ENCODE results near the gene PNPLA3. TPM values are rescaled to one million over a fixed set of nuclear protein-coding genes. Genes with fewer than 3 reads are reported as not detected.

The PNPLA3 gene
- total RNA-seq, 6 donors from 2014 or later: 0.59 to 6.3 (median 4.5) TPM

DNA sequence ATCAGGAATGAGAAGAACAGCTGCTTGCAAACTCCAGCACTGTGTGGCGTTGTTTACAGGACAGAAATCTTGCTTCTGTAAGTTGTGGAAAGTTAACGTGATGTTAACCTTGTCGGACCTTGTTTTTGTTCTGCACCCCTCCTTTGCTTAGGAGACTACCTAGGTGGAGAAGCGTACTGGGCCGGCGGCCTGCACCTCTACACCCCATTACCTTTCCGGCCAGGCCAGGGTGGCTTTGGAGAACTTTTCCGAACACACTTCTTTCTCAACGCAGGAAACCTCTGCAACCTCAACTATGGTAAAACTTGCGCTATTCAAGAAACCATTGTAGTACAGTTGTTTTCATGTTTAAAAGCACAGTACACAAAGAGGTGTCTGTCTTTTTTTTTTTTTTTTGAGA is 65.4 kb downstream of the PNPLA3 start:
- Histone ChIP-seq H3K4me3 (no peak overlapping the region), H3K27ac (no peak overlapping the region), H3K9me3 (no peaks in the 10 kb centered on the region), H3K36me3 (peaks cover 12 to 84% (median 69%) of the 10 kb centered on the region in 4 donors), H3K4me1 (peaks cover 0 to 8% (median 0%) of the 10 kb centered on the region in 4 donors), H3K27me3 (no peaks in the 10 kb centered on the region)
- WGBS, 2 donors: 95 to 98% methylated on average over 10 of the region's 10 CpGs
- DNase-seq (no peak), ATAC-seq (ENCODE audit: low FRiP score in 2 of 2) (no peak)
- TF ChIP-seq, protein P1, sequence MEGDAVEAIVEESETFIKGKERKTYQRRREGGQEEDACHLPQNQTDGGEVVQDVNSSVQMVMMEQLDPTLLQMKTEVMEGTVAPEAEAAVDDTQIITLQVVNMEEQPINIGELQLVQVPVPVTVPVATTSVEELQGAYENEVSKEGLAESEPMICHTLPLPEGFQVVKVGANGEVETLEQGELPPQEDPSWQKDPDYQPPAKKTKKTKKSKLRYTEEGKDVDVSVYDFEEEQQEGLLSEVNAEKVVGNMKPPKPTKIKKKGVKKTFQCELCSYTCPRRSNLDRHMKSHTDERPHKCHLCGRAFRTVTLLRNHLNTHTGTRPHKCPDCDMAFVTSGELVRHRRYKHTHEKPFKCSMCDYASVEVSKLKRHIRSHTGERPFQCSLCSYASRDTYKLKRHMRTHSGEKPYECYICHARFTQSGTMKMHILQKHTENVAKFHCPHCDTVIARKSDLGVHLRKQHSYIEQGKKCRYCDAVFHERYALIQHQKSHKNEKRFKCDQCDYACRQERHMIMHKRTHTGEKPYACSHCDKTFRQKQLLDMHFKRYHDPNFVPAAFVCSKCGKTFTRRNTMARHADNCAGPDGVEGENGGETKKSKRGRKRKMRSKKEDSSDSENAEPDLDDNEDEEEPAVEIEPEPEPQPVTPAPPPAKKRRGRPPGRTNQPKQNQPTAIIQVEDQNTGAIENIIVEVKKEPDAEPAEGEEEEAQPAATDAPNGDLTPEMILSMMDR (IDR thresholded peaks at IDR 0.05): no peak
- TF ChIP-seq EP300 (IDR thresholded peaks at IDR 0.05): no peak
- TF ChIP-seq POLR2A (IDR thresholded peaks at IDR 0.05): no peak
- TF ChIP-seq POLR2AphosphoS5 (IDR thresholded peaks at IDR 0.05): no peak

DNA sequence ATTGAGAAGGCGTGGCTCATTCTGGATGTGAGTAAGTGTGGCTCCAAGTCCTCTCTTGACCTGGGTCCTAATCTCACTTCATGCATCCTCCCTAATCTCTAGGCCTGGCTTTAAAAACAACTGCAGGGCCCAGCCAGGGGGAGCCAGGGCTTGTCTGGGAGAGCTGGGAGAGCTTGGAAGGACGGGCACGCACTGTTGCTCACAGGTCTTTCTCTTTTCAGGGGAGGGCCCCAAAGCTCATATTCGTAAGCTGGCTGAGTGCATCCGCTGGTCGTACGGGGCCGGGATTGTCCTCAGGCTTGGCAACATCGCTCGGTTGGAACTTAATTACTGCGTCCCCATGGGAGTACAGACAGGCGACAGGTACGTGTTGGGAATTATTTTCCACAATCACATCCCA is 66.4 kb downstream of the PNPLA3 start:
- no peak for DNase-seq
- H3K36me3 ChIP-seq: peaks cover 4 to 80% (median 64%) of the 10 kb centered on the region in 4 donors
- H3K4me1 ChIP-seq: peaks cover 0 to 8% (median 0%) of the 10 kb centered on the region in 4 donors
- no peaks in the 10 kb centered on the region for H3K9me3 ChIP-seq
- TF ChIP-seq, protein P1 (IDR thresholded peaks at IDR 0.05): no peak
- no peak for TF ChIP-seq POLR2A (IDR thresholded peaks at IDR 0.05)
- no peak for TF ChIP-seq EP300 (IDR thresholded peaks at IDR 0.05)
- TF ChIP-seq POLR2AphosphoS5 (IDR thresholded peaks at IDR 0.05): no peak
- ATAC-seq (ENCODE audit: low FRiP score in 2 of 2): no peak
- H3K27ac ChIP-seq: no peak overlapping the region
- H3K4me3 ChIP-seq: no peak overlapping the region
- no peaks in the 10 kb centered on the region for H3K27me3 ChIP-seq
- WGBS, 2 donors: 87 to 89% methylated on average over 13 of the region's 13 CpGs

GRCh38 chr22:43991316-43992020 is 67.9 kb downstream of the PNPLA3 start:
- ATAC-seq (ENCODE audit: low FRiP score in 2 of 2) (no peak), DNase-seq (no peak)
- Histone ChIP-seq H3K9me3 (no peaks in the 10 kb centered on the region), H3K27ac (no peak overlapping the region), H3K4me1 (peaks cover 0 to 20% (median 0%) of the 10 kb centered on the region in 4 donors), H3K4me3 (no peak overlapping the region), H3K36me3 (peaks cover 4 to 72% (median 56%) of the 10 kb centered on the region in 4 donors), H3K27me3 (no peaks in the 10 kb centered on the region)
- WGBS, 2 donors: 92 to 99% methylated on average over 11 of the region's 11 CpGs
- TF ChIP-seq EP300 (IDR thresholded peaks at IDR 0.05) (no peak), POLR2AphosphoS5 (IDR thresholded peaks at IDR 0.05) (no peak), POLR2A (IDR thresholded peaks at IDR 0.05) (no peak)
- TF ChIP-seq, protein P1 (IDR thresholded peaks at IDR 0.05): no peak

- DNase-seq: no peak
Observed at GRCh38 chr22:43992331-43992821, 68.8 kb downstream of the PNPLA3 start.

More at GRCh38 chr22:43992331-43992821, 68.8 kb downstream of the PNPLA3 start:
- Histone ChIP-seq H3K27me3 (no peaks in the 10 kb centered on the region), H3K36me3 (peaks cover 4 to 72% (median 56%) of the 10 kb centered on the region in 4 donors), H3K9me3 (no peaks in the 10 kb centered on the region), H3K4me3 (no peak overlapping the region), H3K27ac (no peak overlapping the region), H3K4me1 (peaks cover 0 to 21% (median 0%) of the 10 kb centered on the region in 4 donors)
- WGBS, 2 donors: 77 to 82% methylated on average over 16 of the region's 16 CpGs
- TF ChIP-seq, protein P1 (IDR thresholded peaks at IDR 0.05): no peak
- ATAC-seq (ENCODE audit: low FRiP score in 2 of 2): no peak

Measured in upper lobe of left lung (tissue), 6 donors.